Lower leg skin (tissue), 3 donors: ENCODE measurements around the gene TLR10.

Source experiments
- CTCF ChIP-seq, 3 donors: fragments of 450-650 bp; IDR thresholded peaks; one replicate each; pipeline ENCODE4 v1.5.1; 2016; ENCODE audit warnings: antibody characterized with exemption in 3 of 3, mild to moderate bottlenecking in 3 of 3, moderate library complexity in 2 of 3
- POLR2A ChIP-seq, 2 donors: fragments of 450-650 bp; IDR thresholded peaks; one replicate each; pipeline ENCODE4 v1.6.1; 2016 to 2017; ENCODE audit warnings: antibody characterized with exemption in 2 of 2, mild to moderate bottlenecking in 1 of 2, moderate library complexity in 1 of 2

- no peak for TF ChIP-seq POLR2A (IDR thresholded peaks at IDR 0.05)
- no peak for TF ChIP-seq CTCF (IDR thresholded peaks at IDR 0.05)
Measured at GRCh38 chr4:38723726-38724474, 58.9 kb downstream of the TLR10 start.
